ENCODE measurements around the gene C6orf136.

C6orf136 gene

DNA sequence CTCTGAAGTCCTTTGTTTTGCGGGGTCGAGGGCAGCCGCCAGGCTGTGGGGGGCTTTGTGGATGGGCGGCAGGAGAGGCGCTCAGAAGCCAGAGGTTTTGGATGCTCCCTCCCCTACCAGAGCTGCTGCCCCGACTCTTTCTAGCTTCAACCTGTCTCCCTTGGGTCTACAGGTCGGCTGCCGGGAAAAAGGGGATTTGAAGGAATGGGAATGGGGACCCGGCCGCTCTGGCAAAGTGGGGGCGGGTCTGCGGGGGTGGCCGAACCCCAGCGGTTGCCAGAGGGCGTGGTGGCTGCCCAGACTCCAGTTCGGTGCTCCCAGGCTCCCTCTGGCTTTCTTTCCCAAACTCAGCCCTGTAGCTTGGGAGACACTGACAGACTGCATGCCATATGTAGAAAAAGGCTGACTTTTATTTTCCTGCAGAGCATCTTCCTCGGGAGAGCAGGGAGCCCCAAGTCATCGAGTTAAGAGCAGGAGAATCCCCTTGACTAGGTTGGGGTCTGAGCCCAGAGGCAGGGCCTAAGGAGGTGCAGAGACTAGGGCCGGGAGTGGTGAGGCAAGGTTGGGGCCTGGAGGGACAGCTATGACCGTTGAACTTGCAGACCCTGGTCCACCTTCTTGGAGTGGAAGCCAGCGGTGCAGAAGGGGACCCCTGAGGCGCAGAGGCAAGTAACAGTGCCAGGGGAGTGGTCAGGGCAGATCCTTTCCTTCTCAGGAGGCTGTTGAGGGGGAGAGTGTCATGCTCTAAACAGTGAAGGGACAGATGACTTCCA is 40.9 kb downstream of the C6orf136 start:
- no peak for DNase-seq (ENCODE audit: low spot score)
- TF ChIP-seq, protein P1, sequence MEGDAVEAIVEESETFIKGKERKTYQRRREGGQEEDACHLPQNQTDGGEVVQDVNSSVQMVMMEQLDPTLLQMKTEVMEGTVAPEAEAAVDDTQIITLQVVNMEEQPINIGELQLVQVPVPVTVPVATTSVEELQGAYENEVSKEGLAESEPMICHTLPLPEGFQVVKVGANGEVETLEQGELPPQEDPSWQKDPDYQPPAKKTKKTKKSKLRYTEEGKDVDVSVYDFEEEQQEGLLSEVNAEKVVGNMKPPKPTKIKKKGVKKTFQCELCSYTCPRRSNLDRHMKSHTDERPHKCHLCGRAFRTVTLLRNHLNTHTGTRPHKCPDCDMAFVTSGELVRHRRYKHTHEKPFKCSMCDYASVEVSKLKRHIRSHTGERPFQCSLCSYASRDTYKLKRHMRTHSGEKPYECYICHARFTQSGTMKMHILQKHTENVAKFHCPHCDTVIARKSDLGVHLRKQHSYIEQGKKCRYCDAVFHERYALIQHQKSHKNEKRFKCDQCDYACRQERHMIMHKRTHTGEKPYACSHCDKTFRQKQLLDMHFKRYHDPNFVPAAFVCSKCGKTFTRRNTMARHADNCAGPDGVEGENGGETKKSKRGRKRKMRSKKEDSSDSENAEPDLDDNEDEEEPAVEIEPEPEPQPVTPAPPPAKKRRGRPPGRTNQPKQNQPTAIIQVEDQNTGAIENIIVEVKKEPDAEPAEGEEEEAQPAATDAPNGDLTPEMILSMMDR (IDR thresholded peaks at IDR 0.05; ENCODE audit: borderline replicate concordance, control extremely low read depth, extremely low read depth, insufficient read depth, missing control alignments): no peak
- in situ Hi-C loops (cut with MboI; ENCODE audit: low sequenced_read_pairs, unreplicated experiment): no loop called here

DNA sequence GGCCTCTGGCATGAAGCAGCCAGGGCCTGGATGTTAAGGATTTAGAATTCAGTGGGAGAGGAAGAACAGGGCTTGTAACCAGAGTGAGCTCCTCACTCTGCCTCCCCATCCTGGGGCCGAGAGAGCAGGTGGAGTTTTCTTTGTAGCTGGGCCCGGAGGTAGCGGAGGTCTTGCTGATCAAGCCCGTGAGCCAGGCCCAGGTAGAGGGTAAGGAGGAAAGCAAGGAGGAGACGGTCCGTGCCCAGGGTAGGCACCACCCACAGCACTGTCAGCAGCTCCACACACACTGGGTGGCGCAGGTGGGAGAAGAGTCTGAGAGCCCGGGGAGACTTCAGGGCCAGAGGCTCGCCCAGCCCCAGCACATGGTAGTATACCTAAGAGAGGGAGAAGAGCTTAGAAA is 41.6 kb downstream of the C6orf136 start:
- no peak for DNase-seq (ENCODE audit: low spot score)
- in situ Hi-C loops (cut with MboI; ENCODE audit: low sequenced_read_pairs, unreplicated experiment): no loop called here
- TF ChIP-seq, protein P1 (IDR thresholded peaks at IDR 0.05; ENCODE audit: borderline replicate concordance, control extremely low read depth, extremely low read depth, insufficient read depth, missing control alignments): no peak

DNA sequence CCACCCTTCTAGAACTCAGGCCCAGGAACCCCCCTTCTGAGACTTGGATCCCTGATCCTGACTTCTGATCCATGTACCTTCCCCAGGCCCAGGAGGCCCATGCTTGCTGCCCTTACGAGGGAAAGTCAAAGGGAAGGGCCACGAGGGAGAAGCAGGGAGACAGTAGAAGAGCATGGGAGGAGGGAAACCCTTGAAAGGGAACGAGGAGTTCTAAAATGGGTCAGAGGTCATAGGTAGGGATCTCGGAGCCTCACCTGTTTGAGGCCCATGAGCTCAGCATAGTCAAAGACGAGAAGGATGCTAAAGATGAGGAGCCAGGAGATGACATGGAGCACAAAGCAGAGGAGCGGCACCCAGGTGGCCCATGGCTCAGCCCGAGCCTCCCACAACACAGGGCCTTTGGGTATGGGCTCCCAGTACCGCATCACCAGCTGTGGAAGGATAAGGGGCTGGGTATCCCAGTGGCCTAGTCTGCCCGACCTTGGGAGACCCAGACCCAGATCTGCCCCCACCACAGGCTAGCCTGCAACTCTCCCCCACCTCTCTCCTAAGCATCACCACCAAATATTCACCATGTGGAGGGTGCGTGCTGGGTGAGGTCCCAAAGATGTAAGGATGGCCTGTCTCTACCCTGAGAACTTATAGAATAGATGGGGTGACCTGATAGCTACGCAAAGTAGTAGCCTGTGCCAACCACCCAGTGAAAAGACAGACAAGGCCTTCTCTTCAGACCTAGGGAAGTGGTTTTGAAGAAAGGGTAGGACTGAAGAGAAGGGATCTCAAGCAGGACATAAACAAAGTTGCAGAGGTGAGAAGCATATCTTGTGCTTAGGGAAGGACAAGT is 42.3 kb downstream of the C6orf136 start:
- TF ChIP-seq, protein P1 (IDR thresholded peaks at IDR 0.05; ENCODE audit: borderline replicate concordance, control extremely low read depth, extremely low read depth, insufficient read depth, missing control alignments): no peak
- in situ Hi-C loops (cut with MboI; ENCODE audit: low sequenced_read_pairs, unreplicated experiment): no loop called here
- DNase-seq (ENCODE audit: low spot score): no peak

DNA sequence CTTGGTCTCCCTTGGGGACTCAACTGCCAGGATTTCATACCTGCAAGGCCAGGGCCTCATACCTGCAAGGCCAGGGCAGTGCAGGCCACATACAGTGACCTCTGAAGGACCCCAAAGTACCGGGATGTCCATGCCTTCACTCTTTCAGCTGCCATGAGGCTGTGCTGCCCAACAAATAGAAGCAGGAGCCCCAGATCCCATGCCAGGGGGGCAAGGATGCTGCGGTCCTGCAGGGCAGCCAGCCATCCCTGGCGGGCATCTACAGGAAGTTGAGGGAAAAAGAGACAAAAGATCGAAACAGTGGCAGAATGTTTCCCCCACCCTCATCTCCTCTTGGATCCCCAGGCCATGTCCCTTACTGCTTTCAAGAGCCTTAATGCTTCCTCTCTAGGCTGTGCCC is 43.1 kb downstream of the C6orf136 start:
- no peak for DNase-seq (ENCODE audit: low spot score)
- in situ Hi-C loops (cut with MboI; ENCODE audit: low sequenced_read_pairs, unreplicated experiment): no loop called here
- TF ChIP-seq, protein P1 (IDR thresholded peaks at IDR 0.05; ENCODE audit: borderline replicate concordance, control extremely low read depth, extremely low read depth, insufficient read depth, missing control alignments): no peak

DNA sequence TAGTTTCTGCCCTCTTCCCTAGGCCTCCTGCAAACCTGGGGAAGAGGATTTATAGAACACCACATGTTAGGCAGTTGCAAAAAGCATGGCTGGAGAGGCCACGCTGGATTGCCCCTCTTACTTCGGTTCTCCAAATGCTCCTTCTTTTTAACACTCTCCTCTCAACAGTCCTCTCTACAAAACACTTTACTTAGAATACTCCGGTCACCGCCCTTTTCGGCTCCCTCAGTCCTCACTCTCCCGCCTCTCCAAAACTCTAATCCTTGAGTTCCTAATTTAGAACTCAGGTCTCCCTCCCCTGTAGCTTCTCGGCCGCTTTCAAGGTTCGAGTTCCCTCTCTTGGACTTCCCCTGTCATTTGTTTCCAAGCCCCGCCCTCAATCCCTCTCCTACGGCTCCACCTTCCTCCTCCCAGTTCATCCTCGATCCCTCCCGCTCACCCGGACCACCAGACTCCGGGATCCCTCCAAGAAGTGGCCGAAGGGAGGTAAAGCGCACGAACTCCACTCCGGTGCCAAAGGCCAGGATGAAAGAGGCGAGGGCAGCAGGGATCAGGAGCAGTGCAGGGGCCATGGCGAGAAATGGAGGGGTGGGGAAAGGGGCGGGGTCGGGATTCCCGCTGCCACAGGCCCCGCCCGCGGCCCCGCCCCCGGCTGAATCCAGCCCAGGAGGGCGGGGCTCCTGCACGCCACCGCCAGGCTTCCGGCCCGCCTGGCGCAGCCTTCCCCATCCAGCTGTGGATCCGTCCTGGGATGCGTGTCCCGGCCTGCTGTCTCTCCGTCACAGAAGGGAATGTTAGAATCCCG is 43.7 kb downstream of the C6orf136 start, which contains the start of gene NRM:
Gene NRM, minus strand, starts transcription at position 582 of the 805 bp plus-strand sequence. Its CDS starts 10 bp downstream, at position 572.
- in situ Hi-C loops (cut with MboI; ENCODE audit: low sequenced_read_pairs, unreplicated experiment): no loop called here
- TF ChIP-seq, protein P1 (IDR thresholded peaks at IDR 0.05; ENCODE audit: borderline replicate concordance, control extremely low read depth, extremely low read depth, insufficient read depth, missing control alignments): no peak
- DNase-seq (ENCODE audit: low spot score): peak; percentile 91

Data from GM13976 (cell line).